GM21526 (cell line): ENCODE measurements around the gene HERC2.
"Not testable (repeated sequence)": the region's sequence is repeated elsewhere in the genome, so short reads cannot be mapped to it uniquely, and the experiment has no call there.

Source experiments
- ATAC-seq: cut with Tn5 transposase; IDR thresholded peaks from one replicate; pipeline ENCODE4 v1.9.1; 2021; ENCODE audit warnings: moderate library complexity; ENCODE audit not compliant: unreplicated experiment, low FRiP score

The HERC2 gene

DNA sequence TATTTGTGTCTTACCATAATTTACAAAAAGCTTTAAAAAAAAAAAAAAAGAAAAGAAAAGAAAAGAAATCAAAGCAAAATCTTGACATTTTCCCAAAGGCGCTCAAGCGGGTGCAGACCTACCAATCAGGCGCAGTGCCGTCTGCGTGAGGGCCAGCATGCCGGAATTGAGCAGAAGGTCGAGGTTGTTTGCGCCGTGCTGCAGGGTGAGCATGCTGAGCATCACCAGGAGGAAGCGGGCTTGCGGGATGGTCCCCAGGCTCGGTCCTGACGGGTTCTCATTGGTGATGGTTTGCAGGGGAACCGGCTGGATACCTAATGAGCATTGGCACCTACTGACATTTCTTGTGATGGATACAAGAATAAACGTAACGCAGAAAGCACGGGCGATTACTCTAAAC is 93.9 kb downstream of the HERC2 start:
- ATAC-seq = no peak

DNA sequence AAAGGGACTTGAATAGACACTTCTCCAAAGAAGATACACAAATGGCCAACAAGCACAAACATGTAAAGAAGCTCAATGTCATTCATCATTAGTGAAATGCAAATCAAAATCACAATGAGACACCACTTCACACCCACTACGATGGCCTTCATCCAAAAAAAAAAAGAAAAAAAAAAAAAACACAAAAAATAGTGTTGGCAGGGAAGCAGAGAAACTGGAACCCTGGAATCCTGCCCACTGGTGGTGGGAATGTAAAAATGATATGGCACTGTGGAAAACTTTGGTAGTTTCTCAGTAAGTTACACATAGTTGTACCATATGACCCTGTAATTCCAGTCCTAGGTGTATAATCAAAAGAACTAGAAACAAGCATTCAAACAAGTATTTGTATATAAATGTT is 94.7 kb downstream of the HERC2 start:
- ATAC-seq = not testable (repeated sequence)

DNA sequence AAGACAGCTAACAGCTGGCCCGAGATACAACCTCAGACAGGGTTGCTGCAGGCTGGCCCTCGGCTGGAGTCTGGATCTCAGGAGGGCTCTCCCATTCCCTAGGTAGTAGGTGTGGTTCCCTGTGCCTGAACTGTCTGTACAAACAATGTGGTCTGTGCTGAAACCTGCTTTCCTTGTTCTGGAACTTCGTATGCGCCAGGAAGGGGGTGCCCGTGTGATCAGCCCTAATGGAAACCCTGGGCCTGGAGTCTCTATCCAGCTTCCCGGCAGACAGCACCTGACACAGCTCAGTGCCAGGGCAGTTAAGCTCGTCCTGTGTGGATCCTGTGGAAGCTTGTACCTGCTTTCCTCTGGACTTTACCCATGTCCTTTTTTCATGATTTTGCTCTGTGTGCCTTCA is 99.4 kb downstream of the HERC2 start:
- ATAC-seq = not testable (repeated sequence)

DNA sequence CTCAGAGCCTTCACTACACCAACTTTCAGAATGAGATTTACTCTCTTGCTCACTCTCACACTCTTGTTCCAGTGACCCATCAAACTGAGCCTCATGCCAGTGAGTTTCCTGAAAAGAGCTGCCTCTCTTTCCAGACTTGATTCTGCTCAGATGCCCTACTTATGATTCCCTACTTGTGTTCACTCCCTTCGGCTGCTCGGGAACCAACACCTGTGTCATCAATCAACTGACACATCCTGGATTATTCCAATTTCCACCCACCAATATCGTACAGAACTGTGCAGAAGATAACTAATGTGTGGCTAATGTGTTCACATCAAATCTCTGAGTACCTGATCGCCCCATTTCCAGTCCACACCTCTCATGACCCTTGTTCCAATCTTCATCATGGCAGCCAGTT is 100.3 kb downstream of the HERC2 start:
- not testable (repeated sequence) for ATAC-seq

DNA sequence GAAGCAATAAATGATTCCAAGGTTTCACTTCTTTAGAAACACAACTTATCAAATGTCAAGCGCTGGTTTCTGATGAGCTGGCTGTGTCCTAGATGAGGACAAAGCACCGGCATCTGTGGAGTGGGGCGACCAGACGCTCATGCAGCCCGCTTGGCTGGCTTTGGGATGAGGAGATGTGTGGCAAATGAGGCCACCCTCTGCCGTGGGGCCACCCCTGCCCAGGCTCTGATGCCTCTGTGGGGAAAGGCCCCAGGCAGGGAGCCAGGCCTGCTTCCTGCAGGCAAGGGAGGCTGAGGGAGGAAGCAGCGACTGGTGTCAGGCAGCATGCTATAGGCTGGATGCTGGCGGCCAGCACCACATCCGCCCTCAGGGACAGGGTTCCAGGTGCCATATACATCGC is 102.9 kb downstream of the HERC2 start:
- ATAC-seq = no peak

DNA sequence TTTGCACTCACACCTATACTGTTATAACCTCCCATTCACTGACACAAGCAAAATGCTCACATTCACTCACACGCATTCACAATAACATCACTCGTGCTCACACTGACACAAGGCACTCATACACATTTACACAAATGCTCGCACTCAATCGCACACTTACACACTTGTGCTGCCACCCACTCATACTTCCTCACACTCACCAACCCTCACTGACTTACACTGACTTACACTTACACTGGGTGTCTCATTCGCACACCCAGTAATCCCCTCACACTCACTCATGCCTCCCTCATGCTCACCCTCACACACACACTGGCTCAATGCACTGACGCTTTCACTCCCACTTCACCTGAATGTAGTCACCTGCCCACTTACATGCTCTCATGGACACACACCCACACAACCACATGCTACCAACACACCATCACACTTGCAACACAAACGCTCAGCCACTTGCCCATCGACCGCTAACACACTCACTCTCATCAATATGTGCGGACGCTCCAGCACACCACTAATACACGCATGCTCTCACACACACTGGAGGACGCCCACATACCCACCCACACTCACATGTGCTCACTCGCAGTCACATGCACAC is 104.9 kb downstream of the HERC2 start:
- not testable (repeated sequence) for ATAC-seq

DNA sequence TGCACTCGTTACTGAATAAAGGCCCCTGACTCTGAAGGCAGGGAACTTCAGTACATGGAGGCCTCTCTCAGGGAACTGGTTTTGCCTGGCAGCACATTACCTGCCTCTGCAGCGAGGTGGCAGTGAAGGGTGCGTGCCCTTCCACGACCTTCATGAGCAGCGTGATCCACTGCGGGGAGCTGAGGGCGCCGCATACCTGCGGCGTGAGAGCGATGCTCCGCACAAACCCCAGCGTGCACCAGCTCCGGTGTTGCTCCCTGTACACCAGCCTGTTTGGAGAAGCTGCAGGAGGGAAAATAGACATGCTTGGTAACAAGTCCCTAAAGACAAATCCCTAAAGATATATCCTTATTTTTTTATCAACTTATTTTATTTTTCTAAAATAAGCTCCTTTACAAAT is 106.5 kb downstream of the HERC2 start:
- not testable (repeated sequence) for ATAC-seq

DNA sequence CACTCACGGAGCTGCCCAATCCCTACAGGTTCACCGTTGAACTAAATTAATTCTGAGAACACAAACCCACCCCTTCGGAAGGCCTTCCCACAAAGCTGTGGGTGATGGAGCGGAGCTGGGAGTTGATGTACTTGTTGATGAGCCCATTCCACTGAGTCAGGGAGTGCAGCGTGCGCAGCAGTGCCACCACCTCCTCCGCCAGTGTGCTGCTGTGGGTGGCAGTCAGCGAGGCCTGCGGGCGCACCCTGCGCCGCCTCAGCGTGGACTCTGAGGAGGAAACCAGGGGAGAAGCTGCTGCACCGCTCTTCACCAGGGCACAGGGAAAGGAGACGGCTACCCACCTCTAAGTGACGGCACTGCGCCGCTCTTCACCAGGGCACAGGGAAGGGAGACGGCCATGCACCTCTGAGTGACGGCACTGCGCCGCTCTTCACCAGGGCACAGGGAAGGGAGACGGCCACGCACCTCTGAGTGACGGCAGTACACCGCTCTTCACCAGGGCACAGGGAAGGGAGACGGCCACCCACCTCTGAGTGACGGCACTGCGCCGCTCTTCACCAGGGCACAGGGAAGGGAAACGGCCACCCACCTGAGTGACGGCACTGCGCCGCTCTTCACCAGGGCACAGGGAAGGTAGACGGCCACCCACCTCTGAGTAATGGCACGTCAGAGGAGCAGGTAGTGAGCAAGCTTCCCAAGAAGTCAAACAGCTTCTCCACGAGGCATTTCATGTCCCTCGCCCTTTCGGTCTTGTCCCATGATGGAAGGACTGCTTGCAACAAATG is 107.8 kb downstream of the HERC2 start:
- ATAC-seq = not testable (repeated sequence)

DNA sequence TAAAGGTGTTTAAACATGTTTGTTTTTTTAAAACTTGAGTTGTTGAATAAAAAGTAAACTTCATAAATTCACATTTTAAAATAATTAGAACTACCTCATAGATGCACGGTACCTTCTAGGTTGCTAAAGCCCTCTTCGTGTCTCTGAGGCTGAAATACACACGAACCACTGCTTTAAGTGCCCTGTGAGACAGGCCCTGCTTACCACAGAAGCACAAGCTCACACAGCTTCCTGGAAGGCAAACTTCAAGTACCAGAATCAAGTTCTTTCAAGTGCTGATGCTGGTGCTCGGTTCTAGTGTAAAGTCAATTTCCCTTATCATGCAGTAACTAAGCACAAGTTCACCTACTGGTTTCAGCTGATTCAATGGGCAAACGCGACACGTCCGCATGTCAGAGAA is 108.6 kb downstream of the HERC2 start:
- ATAC-seq = not testable (repeated sequence)

DNA sequence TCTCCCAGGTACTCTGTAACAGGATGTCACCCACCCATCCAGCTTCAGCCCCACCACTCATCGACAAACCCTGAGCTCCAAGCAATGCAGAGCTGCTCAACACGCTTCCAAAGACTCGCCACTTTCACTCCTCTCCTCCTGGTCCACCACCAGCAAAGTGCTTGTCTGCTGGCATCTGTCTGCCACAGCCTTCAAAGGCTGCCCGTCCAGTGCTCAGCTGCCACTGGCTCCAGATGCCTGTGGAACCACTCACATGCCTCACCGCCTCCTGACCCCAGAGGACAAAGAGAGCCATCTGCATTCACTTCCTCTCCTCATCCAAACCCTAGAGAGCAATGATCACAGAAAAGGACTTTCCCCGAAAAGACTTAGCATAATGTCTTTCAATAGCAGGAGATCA is 113.4 kb downstream of the HERC2 start:
- no peak for ATAC-seq

DNA sequence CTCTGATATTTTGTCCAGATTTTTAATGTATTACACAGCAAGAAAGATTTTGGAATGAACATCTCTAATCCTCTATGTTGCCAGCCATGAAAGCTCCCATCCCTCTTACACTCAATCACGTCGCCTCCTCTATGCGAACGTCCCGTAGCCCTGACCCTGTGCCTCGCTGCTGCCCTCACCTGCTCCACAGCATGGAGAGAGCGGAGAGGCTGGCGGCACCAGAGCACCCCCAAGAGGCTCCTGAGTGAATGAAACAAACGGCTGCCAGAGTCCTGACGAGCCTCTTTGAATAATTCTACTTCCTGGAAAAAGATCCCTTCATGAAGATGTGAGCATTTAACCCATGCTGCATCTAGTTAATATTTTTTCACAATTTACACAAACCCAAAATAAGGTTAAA is 116.3 kb downstream of the HERC2 start:
- ATAC-seq = not testable (repeated sequence)

DNA sequence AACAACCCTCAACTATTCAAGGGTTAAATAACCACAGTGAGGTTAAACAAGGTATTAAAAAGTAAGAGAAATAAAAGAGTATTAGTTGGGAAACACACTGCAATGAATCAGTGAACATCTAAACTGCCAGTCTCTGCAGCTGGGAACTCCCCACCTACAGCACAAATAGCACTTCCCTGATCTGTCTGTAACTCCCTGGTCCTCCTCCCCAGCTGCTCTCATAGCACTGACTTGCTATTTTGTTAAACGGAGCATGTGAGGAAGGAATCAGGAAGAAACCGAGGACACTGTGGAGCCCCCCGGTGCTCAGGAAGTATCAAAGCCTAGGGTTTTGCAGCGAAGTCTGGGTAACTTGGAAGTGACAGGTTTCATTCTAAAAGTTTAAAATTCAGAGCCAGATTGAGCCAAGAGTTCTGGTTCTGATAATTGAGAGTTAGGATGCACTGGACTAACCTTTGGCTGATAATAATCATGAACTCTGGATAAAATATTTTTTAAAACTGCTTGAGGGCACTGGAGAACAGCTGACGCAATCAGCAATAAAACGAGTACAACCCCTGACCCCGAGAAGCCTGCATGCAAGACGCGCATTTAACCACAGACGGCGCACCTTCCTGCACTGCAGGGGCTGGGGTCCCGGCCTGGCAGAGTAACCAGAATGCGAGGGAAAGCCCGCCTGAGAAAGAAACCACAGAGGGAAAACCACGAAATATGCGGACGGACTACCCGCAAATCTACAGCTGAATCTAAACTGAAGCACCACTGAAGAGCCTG is 118.7 kb downstream of the HERC2 start:
- not testable (repeated sequence) for ATAC-seq

DNA sequence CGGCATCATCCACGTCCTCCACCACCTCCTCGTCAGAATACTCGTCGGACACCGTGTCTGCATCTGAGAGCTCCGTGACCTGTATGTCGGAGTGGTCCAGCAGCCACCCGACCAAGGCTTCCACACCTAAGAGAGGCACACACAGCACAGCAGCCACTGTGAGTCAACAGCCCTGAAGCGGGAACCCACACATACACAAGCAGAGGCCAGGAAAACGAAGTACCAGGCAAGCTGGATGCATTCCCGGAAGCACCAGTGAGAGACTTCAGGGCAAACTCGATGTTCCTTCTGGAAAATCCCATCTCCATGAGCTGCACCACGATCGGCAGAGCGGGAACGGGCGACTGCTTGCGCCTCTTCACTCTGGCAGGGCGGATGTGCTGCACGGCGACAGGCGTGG is 119.9 kb downstream of the HERC2 start:
- ATAC-seq = not testable (repeated sequence)

DNA sequence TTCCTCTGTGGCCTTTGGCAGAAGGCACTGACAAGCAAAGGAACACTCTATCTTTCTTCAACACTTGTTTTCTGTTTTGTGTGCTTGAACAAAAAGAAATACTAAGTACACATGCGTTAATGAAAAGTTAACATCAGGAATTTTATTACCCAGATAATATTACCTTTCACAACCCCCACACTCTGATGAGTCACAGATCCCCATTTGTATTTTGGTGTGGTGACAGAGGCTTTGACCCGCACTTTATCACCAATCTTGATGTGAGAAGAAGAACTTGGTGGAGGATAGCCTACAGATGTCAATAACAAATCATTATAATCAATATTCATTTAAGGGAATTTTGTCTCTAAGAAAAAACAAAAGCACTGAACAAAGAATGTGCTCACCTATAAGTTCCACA is 123.8 kb downstream of the HERC2 start:
- ATAC-seq = not testable (repeated sequence)

DNA sequence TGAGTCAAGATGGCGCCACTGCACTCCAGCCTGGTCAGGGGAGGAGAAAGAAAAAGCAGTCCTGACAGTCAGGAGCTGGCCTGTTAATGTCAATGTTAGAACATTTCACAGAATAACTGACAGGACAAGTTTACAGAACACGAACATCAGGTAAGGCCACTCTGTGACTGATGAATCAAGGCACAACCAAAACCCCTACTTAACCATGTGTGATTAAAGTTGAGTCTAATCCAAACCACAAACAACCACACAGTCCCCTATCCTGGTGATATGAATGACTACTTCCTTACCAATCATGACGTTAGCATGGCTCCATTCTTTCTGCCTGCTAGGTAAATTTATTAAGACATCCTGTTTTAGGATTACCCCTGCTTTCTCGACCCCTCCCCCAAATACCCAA is 124.3 kb downstream of the HERC2 start:
- ATAC-seq = not testable (repeated sequence)

DNA sequence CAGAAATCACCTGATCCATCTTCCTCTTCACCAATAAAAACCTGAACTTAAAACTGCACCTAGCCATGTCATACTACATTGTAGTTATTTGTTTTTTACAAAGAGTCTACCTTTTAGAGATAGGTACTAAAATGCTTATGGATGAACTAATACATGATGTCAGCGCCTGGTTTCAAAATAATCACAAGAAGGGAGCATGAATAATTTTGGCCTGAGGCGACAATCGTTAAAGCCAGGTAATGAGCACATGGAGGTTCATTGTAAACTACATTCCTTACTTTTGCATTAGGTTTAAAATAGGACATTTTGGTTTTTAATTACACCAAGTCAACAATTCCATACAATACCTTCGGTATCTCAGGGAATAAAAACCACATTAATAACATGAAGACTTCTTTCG is 125.4 kb downstream of the HERC2 start:
- ATAC-seq = not testable (repeated sequence)

DNA sequence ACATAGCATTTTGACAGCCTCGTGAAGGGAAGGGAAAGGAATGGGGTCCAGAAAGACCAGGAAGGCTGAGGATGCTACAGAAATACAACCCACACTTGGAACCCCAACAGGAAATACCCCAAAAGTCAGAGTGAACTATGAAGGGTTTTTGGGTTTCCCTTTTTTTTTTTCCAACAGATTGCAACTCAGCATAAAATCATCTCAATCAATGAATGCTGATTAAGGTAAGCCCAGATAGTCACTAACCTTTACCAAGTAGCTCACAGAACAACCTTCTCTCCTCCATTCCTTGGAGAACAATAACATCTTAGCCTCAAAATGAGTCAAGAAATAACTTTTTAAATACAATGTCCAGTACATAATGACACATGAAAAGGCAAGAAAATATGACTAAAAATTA is 129.2 kb downstream of the HERC2 start:
- ATAC-seq = no peak

DNA sequence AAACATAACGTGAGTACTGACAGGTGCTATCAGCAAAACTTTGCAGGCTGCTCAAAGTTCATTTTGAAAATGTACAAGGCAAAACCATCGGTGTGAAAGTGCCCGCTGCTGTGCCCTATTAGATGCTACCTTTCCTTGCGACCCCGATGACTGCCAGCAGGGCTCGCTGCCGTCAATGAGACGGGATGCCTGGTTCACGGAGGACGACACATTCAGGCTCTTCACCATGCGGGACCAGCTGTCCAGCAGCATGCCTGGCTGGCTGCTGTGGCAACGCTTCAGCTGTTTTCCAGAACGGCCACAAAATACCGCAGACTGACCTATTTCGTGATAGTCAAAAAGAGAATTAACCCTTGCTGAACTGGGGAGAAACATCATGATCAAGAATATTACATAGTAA is 130.1 kb downstream of the HERC2 start:
- ATAC-seq = no peak

DNA sequence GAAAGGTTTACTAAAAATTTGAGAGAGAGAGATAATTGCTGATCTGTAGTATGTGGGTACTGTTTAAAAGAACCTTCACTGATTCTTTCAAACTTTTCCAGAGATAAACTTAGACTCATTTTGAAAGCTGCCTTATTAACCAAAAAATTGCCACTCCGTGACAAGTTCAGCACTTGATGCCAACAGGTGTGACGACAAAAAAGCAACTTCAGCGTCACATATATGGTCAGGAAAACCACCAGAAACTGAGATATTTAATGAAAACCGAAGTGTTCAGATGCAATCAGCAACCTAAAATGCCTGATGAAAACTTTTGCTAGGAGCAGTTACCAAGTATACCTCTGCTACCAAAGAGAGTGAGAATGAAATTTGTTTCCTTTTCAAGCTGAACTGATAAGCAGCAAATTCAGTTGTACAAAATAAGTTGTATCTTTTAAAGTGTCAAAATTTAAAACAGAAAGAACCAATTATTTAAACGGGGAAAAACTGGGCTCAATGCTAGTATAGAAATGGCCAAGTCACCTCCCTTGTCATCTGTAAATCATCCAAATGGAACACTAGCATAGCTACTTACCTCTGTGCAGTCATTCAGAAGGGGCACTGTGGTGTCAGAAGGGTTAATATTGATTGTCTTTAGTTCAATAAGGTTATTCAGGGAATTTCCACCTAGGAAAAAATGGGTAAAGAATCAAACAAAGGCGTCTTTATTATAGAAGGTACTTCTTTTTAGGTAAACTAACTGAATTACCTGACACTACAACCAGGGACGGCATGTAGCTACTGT is 131.4 kb downstream of the HERC2 start:
- ATAC-seq = no peak

DNA sequence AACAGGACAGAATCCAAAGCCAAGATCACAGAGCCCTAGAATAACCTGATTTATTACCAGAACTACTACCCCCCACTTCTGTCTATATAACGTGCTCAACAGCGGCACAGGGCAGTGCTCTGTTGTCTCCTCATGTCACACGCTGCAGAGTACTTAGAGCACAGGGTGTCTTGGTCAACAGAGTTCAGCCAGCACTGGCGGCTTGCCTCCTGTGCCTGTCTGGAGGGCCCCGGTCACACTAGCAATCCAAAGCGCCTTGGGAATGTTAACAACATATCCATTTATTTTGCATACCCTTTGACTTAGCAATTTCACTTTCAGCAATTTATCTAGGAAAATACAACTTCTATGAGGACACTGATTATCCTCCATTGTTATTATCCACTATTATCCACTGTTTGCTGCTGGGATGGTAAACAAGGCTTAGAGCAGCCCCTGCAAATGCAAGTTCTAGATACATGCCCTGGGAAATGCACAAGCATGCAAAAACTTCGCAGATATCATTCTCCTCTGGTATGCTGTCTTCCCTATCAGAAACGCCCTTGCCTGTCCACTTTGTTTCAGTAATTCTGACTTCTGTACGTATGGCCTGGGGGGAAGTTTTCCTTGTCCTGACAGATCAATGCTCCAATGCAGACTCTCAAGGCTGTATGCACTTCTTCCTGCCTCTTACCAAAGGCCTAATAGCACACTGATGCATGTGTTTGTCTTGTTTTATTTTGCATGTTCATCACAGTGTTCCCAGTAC is 136.7 kb downstream of the HERC2 start:
- no peak for ATAC-seq
